ENCODE measurements around the gene BCAR1. TPM values are rescaled to one million over a fixed set of nuclear protein-coding genes. Genes with fewer than 3 reads are reported as not detected.

Gene BCAR1
- total RNA-seq, 2 experiments from 2014 or later, result 0.04 TPM; not detected in 1

GRCh38 chr16:75193730-75194444 lies 57.5 kb downstream of the BCAR1 start:
- Mint-ChIP-seq H3K27ac (no peak overlapping the region), H3K36me3 (ENCODE audit: low read depth) (no peaks in the 10 kb centered on the region), H3K4me1 (no peaks in the 10 kb centered on the region), H3K4me3 (no peak overlapping the region), H3K9me3 (no peaks in the 10 kb centered on the region), H3K27me3 (peaks cover 19% of the 10 kb centered on the region)
- ChIA-PET CTCF (no interaction called here), POLR2A (no interaction called here)
- DNase-seq, result no peak

DNA sequence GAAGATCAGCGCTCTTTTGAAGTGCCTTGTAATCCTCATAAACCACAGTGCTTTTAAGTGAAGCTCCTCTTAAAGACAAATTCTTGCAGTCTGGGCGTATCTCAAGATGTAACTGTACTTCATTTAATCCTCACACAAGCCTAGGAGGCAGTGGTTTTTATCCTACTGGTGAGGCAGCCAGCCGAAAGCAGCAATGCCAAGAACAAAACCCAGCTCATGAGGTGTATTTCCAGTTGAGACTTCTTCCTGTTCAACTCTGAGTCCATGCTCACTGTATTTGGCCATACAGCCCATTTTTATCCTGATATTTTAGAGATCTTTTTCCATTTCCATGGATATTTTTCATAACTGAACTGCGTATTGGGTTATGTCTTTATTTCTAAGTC lies 58.2 kb downstream of the BCAR1 start:
- no peak overlapping the region for H3K4me3 Mint-ChIP-seq
- CTCF ChIA-PET, result no interaction called here

DNA sequence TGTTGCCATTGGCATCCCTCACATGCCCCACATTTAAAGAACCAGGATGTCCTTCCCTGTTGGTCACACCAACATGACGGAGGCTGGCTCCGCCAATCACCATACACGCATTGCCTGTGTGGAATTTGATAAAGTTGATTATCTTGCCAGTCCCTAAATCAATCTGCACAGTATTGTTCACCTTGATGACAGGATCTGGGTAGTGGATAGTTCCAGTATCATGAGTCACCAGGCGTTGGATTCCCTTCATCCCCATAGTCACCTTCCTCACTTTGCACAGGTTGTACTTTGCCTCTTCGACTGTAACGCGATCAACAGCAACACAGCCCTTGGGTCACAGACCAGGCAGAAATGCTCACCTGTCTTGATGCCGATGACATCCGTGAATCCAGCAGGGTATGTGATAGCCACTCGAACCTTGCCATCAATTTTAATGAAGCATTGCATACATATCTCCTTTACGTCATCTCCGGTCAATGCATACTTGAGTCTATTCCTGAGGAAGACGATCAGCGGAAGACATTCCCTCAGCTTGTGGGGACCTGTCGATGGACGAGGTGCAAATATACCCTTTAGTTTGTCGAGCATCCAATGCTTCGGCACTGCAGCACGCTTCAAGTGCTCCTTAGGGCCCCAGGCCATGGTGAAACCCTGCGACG lies 58.7 kb downstream of the BCAR1 start:
- DNase-seq, result no peak
- POLR2A ChIA-PET, result no interaction called here

More for the DNA sequence above, 58.2 kb downstream of the BCAR1 start:
- Mint-ChIP-seq H3K36me3 (ENCODE audit: low read depth) (no peaks in the 10 kb centered on the region), H3K27me3 (peaks cover 19% of the 10 kb centered on the region), H3K9me3 (no peaks in the 10 kb centered on the region), H3K4me1 (no peaks in the 10 kb centered on the region), H3K27ac (no peak overlapping the region)
- DNase-seq, result no peak
- POLR2A ChIA-PET, result no interaction called here

GRCh38 chr16:75189638-75190245 lies 61.7 kb downstream of the BCAR1 start:
- H3K36me3 Mint-ChIP-seq (ENCODE audit: low read depth), result no peaks in the 10 kb centered on the region
- H3K27me3 Mint-ChIP-seq, result peaks cover 3% of the 10 kb centered on the region
- H3K4me3 Mint-ChIP-seq, result no peak overlapping the region
- DNase-seq, result no peak
- ChIA-PET POLR2A (no interaction called here), CTCF (interaction anchor here (1.1 to 1.2 kb wide), 2 partner anchors 10 to 78 kb away, joined by 3 to 4 read pairs; no protein-coding TSS in a partner anchor)
- H3K4me1 Mint-ChIP-seq, result no peaks in the 10 kb centered on the region
- peaks cover 3% of the 10 kb centered on the region for H3K9me3 Mint-ChIP-seq
- H3K27ac Mint-ChIP-seq, result no peak overlapping the region

More for the DNA sequence above, 58.7 kb downstream of the BCAR1 start:
- Mint-ChIP-seq H3K4me1 (no peaks in the 10 kb centered on the region), H3K36me3 (ENCODE audit: low read depth) (no peaks in the 10 kb centered on the region), H3K27me3 (peaks cover 15% of the 10 kb centered on the region), H3K4me3 (no peak overlapping the region), H3K9me3 (no peaks in the 10 kb centered on the region), H3K27ac (no peak overlapping the region)
- CTCF ChIA-PET, result interaction anchor here (0.6 kb wide), 1 partner anchor 9 kb away, joined by 3 read pairs; no protein-coding TSS in a partner anchor

- CTCF ChIA-PET, result interaction anchor here (0.6 to 1.2 kb wide), 2 partner anchors 22 to 78 kb away, joined by 3 read pairs; no protein-coding TSS in a partner anchor
- POLR2A ChIA-PET, result no interaction called here
- Mint-ChIP-seq H3K27ac (no peak overlapping the region), H3K4me3 (no peak overlapping the region), H3K4me1 (no peaks in the 10 kb centered on the region), H3K9me3 (peaks cover 3% of the 10 kb centered on the region), H3K27me3 (peaks cover 3% of the 10 kb centered on the region), H3K36me3 (ENCODE audit: low read depth) (no peaks in the 10 kb centered on the region)
- no peak for DNase-seq
Measured at GRCh38 chr16:75188832-75189477, 62.5 kb downstream of the BCAR1 start.

- Mint-ChIP-seq H3K27me3 (peaks cover 12% of the 10 kb centered on the region), H3K9me3 (peaks cover 20% of the 10 kb centered on the region), H3K4me1 (no peaks in the 10 kb centered on the region), H3K27ac (no peak overlapping the region), H3K36me3 (ENCODE audit: low read depth) (no peaks in the 10 kb centered on the region), H3K4me3 (no peak overlapping the region)
- DNase-seq, result no peak
- CTCF ChIA-PET, result interaction anchor here (0.5 to 1.2 kb wide), 2 partner anchors 18 to 250 kb away, joined by 3 to 5 read pairs; no protein-coding TSS in a partner anchor
- POLR2A ChIA-PET, result no interaction called here
Measured at GRCh38 chr16:75181630-75182029, 69.8 kb downstream of the BCAR1 start.

- Mint-ChIP-seq H3K36me3 (ENCODE audit: low read depth) (peaks cover 3% of the 10 kb centered on the region), H3K9me3 (peaks cover 32% of the 10 kb centered on the region)
Measured at GRCh38 chr16:75179208-75179607, 72.2 kb downstream of the BCAR1 start.

More at GRCh38 chr16:75179208-75179607, 72.2 kb downstream of the BCAR1 start:
- H3K4me3 Mint-ChIP-seq, result no peak overlapping the region
- no peak for DNase-seq
- no peak overlapping the region for H3K27ac Mint-ChIP-seq
- CTCF ChIA-PET, result no interaction called here
- POLR2A ChIA-PET, result no interaction called here
- H3K27me3 Mint-ChIP-seq, result peaks cover 9% of the 10 kb centered on the region
- no peaks in the 10 kb centered on the region for H3K4me1 Mint-ChIP-seq

Other genes with a start within 250 kb of the BCAR1 start
- gene LDHD, start 134.8 kb downstream of the BCAR1 start, total RNA-seq, result under 1 TPM in 1 of 2 experiments, not detected in 1; 0.20 TPM
- gene ZFP1, start 103.1 kb downstream of the BCAR1 start, total RNA-seq, result 10 to 100 TPM; 11.4 to 13.1 TPM
- gene CTRB2, start 44.5 kb downstream of the BCAR1 start, total RNA-seq, result not detected
- gene CTRB1, start 32.6 kb downstream of the BCAR1 start, total RNA-seq, result not detected
- gene CFDP1, start 181.9 kb upstream of the BCAR1 start, total RNA-seq, result 10 to 100 TPM; 42.4 to 43.7 TPM
- 10 to 100 TPM; 35.1 to 36.3 TPM for gene TMEM170A, start 213.1 kb upstream of the BCAR1 start, total RNA-seq
- not detected for gene CHST6, start 243.8 kb upstream of the BCAR1 start, total RNA-seq

Measured in activated CD4-positive, alpha-beta T cell treated with anti-CD3 and anti-CD28 coated beads, Interleukin-2, amount 10 ng/mL, durations not matched to agents 7 days and 5 days (primary cell).